K562 (cell line): ENCODE data around the gene TNIK. TPM values are rescaled to one million over a fixed set of nuclear protein-coding genes. Genes with fewer than 3 reads are reported as not detected.

Experiments
- ATAC-seq: fragments of 200-7000 bp; cut with Tn5 transposase; 3 replicates; pipeline ENCODE4 v1.9.1; 2020; ENCODE audit warnings: moderate library complexity
- BruUV-seq: library from RNA; stranded (reverse); fragments of 400-500 nt; replicated peaks from 2 replicates; lab custom pipeline; 2021; lab: Mats Ljungman, UMichigan
- CTCF ChIA-PET: fragments of 300-600 bp; formaldehyde crosslinking; extraction: SDS; loops from one replicate; lab custom pipeline; 2021; ENCODE audit warnings: low intra/inter-chr PET ratio; lab: Yijun Ruan, JAX
- POLR2A ChIA-PET: fragments of 300-600, 350-650 bp; sonication (Branson Sonifier 250); formaldehyde crosslinking; extraction: SDS; loops from one replicate; lab custom pipeline; 2021; ENCODE audit warnings: antibody characterized with exemption, inconsistent platforms; lab: Yijun Ruan, JAX
- DNase-seq, 4 experiments: peaks; one replicate each; pipeline versions ENCODE4 v3.0.0 to v3.0.0-alpha.2; 2011 to 2018; ENCODE audit warnings: low spot score in 3 of 4, mixed read lengths in 3 of 4; ENCODE audit errors: extremely low read depth in 1 of 4
- FAIRE-seq: peaks from 2 replicates; lab custom pipeline; 2011; peaks lifted over from hg19 to GRCh38; lab: Jason Lieb, UNC
- H2AFZ ChIP-seq: 2 replicates; pipeline ENCODE4 v1.6.0; 2011; ENCODE audit warnings: low read depth, low read length, control low read depth, inconsistent platforms
- H3K27ac ChIP-seq: fragments of 200-600 bp; 3 replicates; pipeline ENCODE4 v1.8.0; 2011; ENCODE audit warnings: low read depth, mild to moderate bottlenecking, control low read depth, inconsistent platforms, low read length, moderate library complexity, mixed read lengths; ENCODE audit errors: extremely low read depth
- H3K27me3 ChIP-seq, 2 experiments: fragments of 300-600 bp in 1 of 2; 2 replicates in 1 of 2; 3 replicates in 1 of 2; pipeline versions ENCODE4 v1.6.0 to v1.8.0; 2011; ENCODE audit warnings: inconsistent platforms in 2 of 2, low read length in 2 of 2, mild to moderate bottlenecking in 1 of 2, mixed read lengths in 1 of 2, moderate library complexity in 1 of 2; ENCODE audit not compliant: control insufficient read depth in 2 of 2, insufficient read depth in 2 of 2
- H3K36me3 ChIP-seq: fragments of 300-600 bp; 3 replicates; pipeline ENCODE4 v1.8.0; 2011; ENCODE audit warnings: mild to moderate bottlenecking, low read length, inconsistent platforms; ENCODE audit not compliant: control insufficient read depth, insufficient read depth
- H3K4me1 ChIP-seq, 2 experiments: fragments of 200-600 bp in 1 of 2; replicated peaks in 1 of 2; 2 replicates in 1 of 2; 3 replicates in 1 of 2; pipeline versions ENCODE4 v1.5.1 to v1.8.0; 2011; ENCODE audit warnings: inconsistent platforms in 2 of 2, low read length in 2 of 2, mild to moderate bottlenecking in 1 of 2, mixed read lengths in 1 of 2, moderate library complexity in 1 of 2; ENCODE audit not compliant: control insufficient read depth in 2 of 2, insufficient read depth in 2 of 2
- H3K4me2 ChIP-seq: 2 replicates; pipeline ENCODE4 v1.6.1; 2011; ENCODE audit warnings: low read length, control low read depth, inconsistent platforms, mixed read lengths; ENCODE audit not compliant: insufficient read depth
- H3K4me3 ChIP-seq: fragments of 200-600 bp; sonication (generic), shearing (Covaris generic); 2 replicates; pipeline ENCODE4 v1.5.1; 2016; ENCODE audit warnings: control low read depth, inconsistent platforms
- H3K79me2 ChIP-seq: fragments of 200-600 bp; 3 replicates; pipeline ENCODE4 v1.8.0; 2011; ENCODE audit warnings: low read length, inconsistent platforms; ENCODE audit not compliant: control insufficient read depth, insufficient read depth
- H3K9ac ChIP-seq, 2 experiments: 2 replicates each; pipeline versions ENCODE4 v1.6.0 to v1.6.1; 2011; ENCODE audit warnings: low read depth in 2 of 2, low read length in 2 of 2, control low read depth in 1 of 2, inconsistent platforms in 1 of 2, mild to moderate bottlenecking in 1 of 2, mixed read lengths in 1 of 2; ENCODE audit not compliant: insufficient read depth in 1 of 2
- H3K9me1 ChIP-seq: one replicate; pipeline ENCODE4 v1.6.0; 2011; ENCODE audit warnings: inconsistent platforms, mild to moderate bottlenecking, low read length, moderate library complexity; ENCODE audit not compliant: control insufficient read depth, insufficient read depth
- H3K9me3 ChIP-seq: replicated peaks from 2 replicates; pipeline ENCODE4 v1.5.1; 2011; ENCODE audit warnings: low read depth, low read length, inconsistent platforms; ENCODE audit not compliant: control insufficient read depth, insufficient read depth
- H4K20me1 ChIP-seq: replicated peaks from 2 replicates; pipeline ENCODE4 v1.6.1; 2011; ENCODE audit warnings: low read length, inconsistent platforms, mixed read lengths; ENCODE audit not compliant: control insufficient read depth, insufficient read depth
- BRF1 ChIP-seq: IDR thresholded peaks from 3 replicates; pipeline ENCODE4 v1.6.1; 2011; ENCODE audit warnings: borderline replicate concordance, mild to moderate bottlenecking; ENCODE audit not compliant: insufficient read length; ENCODE audit errors: extremely low read depth
- ELF4 ChIP-seq: fragments of 450-650 bp; formaldehyde crosslinking; IDR thresholded peaks from 2 replicates; pipeline ENCODE4 v1.4.0; 2022; ENCODE audit warnings: missing genetic modification characterization
- GATAD2A ChIP-seq: fragments of 450-650 bp; IDR thresholded peaks from 2 replicates; pipeline ENCODE4 v1.6.1; 2017
- KAT2B ChIP-seq: IDR thresholded peaks from one replicate; pipeline ENCODE4 v1.6.1; 2012; ENCODE audit warnings: low read depth, mild to moderate bottlenecking, control low read depth, inconsistent platforms, low read length, moderate library complexity
- MGA ChIP-seq: fragments of 450-650 bp; IDR thresholded peaks from 2 replicates; pipeline ENCODE4 v1.6.1; 2016; ENCODE audit warnings: mild to moderate bottlenecking, moderate library complexity
- PHF20 ChIP-seq: fragments of 450-650 bp; IDR thresholded peaks from 2 replicates; pipeline ENCODE4 v1.6.1; 2018; ENCODE audit not compliant: partially characterized antibody
- TFAM ChIP-seq: fragments of 250-450 bp; sonication (Bioruptor Pico); conservative IDR thresholded peaks from 2 replicates; pipeline ENCODE4 v1.5.0; 2021; ENCODE audit warnings: mild to moderate bottlenecking, moderate library complexity
- THRB ChIP-seq: fragments of 450-650 bp; formaldehyde crosslinking; conservative IDR thresholded peaks from 2 replicates; pipeline ENCODE4 v1.4.0; 2022; ENCODE audit warnings: mild to moderate bottlenecking, missing genetic modification characterization
- WGBS: fragments of 100-300 bp; shearing (Covaris generic); methylation state at CpG from one replicate; pipeline ENCODE4 v1.1.6; 2016; ENCODE audit warnings: low coverage, mixed read lengths; ENCODE audit not compliant: insufficient coverage; ENCODE audit errors: missing lambda C conversion rate; 5-methylcytosine and 5-hydroxymethylcytosine counted together
- in situ Hi-C: fragments of 300-500 bp; cut with MboI; formaldehyde crosslinking; loops from 4 replicates; pipeline ENCODE4 v1.15.0; 2018; ENCODE audit warnings: inconsistent platforms, mixed read lengths
- intact Hi-C: fragments of 100-400 bp; cut with micrococcal nuclease; formaldehyde crosslinking; loops from 2 replicates; pipeline ENCODE4 v1.14.2; 2022
- polyA plus RNA-seq, 8 experiments: library from polyadenylated mRNA; depleted of rRNA in 4 of 8; stranded (reverse) in 5 of 8; unstranded in 3 of 8; fragments of >200 nt; fragmentation: Nextera tagmentation in 2 of 8; fragmentation: Illumina TruSeq in 1 of 8; extraction: Ambion mirVana in 2 of 8; extraction: Trizol in 1 of 8; gene quantifications; 2 replicates each; pipeline versions ENCODE4 v1.2.1 to v1.2.3, GENCODE V29; 2011 to 2014; ENCODE audit warnings: inconsistent platforms in 1 of 8, missing spikeins in 1 of 8
- total RNA-seq, 7 experiments: library from RNA; depleted of rRNA in 6 of 7; stranded (reverse); fragments of >200 nt in 6 of 7; fragmentation: Illumina TruSeq in 2 of 7; extraction: Trizol in 2 of 7; gene quantifications; 2 replicates each; pipeline versions ENCODE4 v1.2.1 to v1.2.3, GENCODE V29; 2011 to 2021; ENCODE audit warnings: low replicate concordance in 1 of 7

Gene TNIK
- total and polyA plus RNA-seq, 9 of the 15 experiments (the other 6 are each of a cell fraction or from before 2014, with no cell fraction given): 6.6 to 39.0 (median 24.7) TPM

- WGBS: 52% methylated on average over 5 of the region's 5 CpGs
- no peaks in the 10 kb centered on the region for H3K36me3 ChIP-seq
- intact Hi-C loops (no loop called here), in situ Hi-C loops (no loop called here)
- no peaks in the 10 kb centered on the region for H3K27me3 ChIP-seq
- H3K4me1 ChIP-seq: peaks cover 3 to 9% of the 10 kb centered on the region in 2 experiments; a peak in 3 of 5 replicates
- no peak overlapping the region for H3K27ac ChIP-seq
- CTCF ChIA-PET: interaction anchor here (0.6 kb wide), 1 partner anchor 387 kb away, joined by 4 read pairs; no protein-coding TSS in a partner anchor
- no peak overlapping the region for H2AFZ ChIP-seq
- no peaks in the 10 kb centered on the region for H4K20me1 ChIP-seq
- POLR2A ChIA-PET: interaction anchor here (1.1 kb wide), 1 partner anchor 16 kb away, joined by 3 read pairs; no protein-coding TSS in a partner anchor
- no peaks in the 10 kb centered on the region for H3K79me2 ChIP-seq
- ATAC-seq (no peak), FAIRE-seq (no peak), DNase-seq (no peak)
- BruUV-seq: no TSS peak
- 0 out of 4 replicates have a peak overlapping the region, but pooled peaks of 1 of the 2 experiments have one; percentile 48 for H3K9ac ChIP-seq
- H3K9me3 ChIP-seq: no peaks in the 10 kb centered on the region
- no peaks in the 10 kb centered on the region for H3K9me1 ChIP-seq
- no peak overlapping the region for H3K4me3 ChIP-seq
- no peak overlapping the region for H3K4me2 ChIP-seq
- TF ChIP-seq BRF1 (no peak), ELF4 (CRISPR knock-in tag) (no peak), PHF20 (no peak), THRB (CRISPR knock-in tag) (no peak), KAT2B (no peak), GATAD2A (no peak), TFAM (CRISPR knock-in tag) (no peak), MGA (no peak)
These were observed 164.5 kb downstream of the TNIK start for GRCh38 chr3:171295484-171296373.
